CD4-positive, alpha-beta memory T cell (primary cell): ENCODE measurements around the gene CCT6A. TPM values are rescaled to one million over a fixed set of nuclear protein-coding genes. Genes with fewer than 3 reads are reported as not detected.
"Not testable (repeated sequence)": the region's sequence is repeated elsewhere in the genome, so short reads cannot be mapped to it uniquely, and the experiment has no call there.

ENCODE experiments used
- CTCF ChIA-PET: fragments of 350-600 bp; sonication (Branson Sonifier 250); formaldehyde crosslinking; loops from one replicate; lab custom pipeline; 2021; ENCODE audit warnings: inconsistent platforms; ENCODE audit not compliant: partially characterized antibody; lab: Charles Lee
- POLR2A ChIA-PET: fragments of 350-600 bp; sonication (Branson Sonifier 250); formaldehyde crosslinking; loops from one replicate; lab custom pipeline; 2021; ENCODE audit not compliant: partially characterized antibody; lab: Charles Lee
- DNase-seq, 5 donors: peaks; one replicate each; pipeline versions ENCODE4 v3.0.0 to v3.0.0-alpha.2; 2020 to 2022; ENCODE audit warnings: mixed read lengths in 1 of 5
- H3K27ac ChIP-seq: one replicate; pipeline ENCODE4 v1.7.0; 2013; ENCODE audit warnings: low read depth, low read length
- H3K27me3 ChIP-seq: 2 replicates; pipeline ENCODE4 v1.7.0; 2013; ENCODE audit warnings: mild to moderate bottlenecking, low read length, moderate library complexity; ENCODE audit not compliant: insufficient read depth
- H3K36me3 ChIP-seq: 2 replicates; pipeline ENCODE4 v1.7.0; 2013; ENCODE audit warnings: mild to moderate bottlenecking, low read length, moderate library complexity; ENCODE audit not compliant: insufficient read depth
- H3K4me1 ChIP-seq: 2 replicates; pipeline ENCODE4 v1.7.0; 2013; ENCODE audit warnings: mild to moderate bottlenecking, low read length, moderate library complexity; ENCODE audit not compliant: insufficient read depth
- H3K4me3 ChIP-seq, 2 donors: one replicate each; pipeline ENCODE4 v1.7.0; 2013; ENCODE audit warnings: low read length in 2 of 2, mild to moderate bottlenecking in 1 of 2
- H3K9me3 ChIP-seq, 2 donors: one replicate each; pipeline ENCODE4 v1.7.0; 2013; ENCODE audit warnings: low read length in 2 of 2, control low read depth in 1 of 2; ENCODE audit not compliant: control insufficient read depth in 1 of 2
- H3K27ac Mint-ChIP-seq, 7 donors: one replicate each; pipeline ENCODE4 v1.8.0; 2020 to 2021; ENCODE audit warnings: mixed read lengths in 7 of 7, mild to moderate bottlenecking in 6 of 7, inconsistent platforms in 3 of 7, moderate library complexity in 3 of 7
- H3K27me3 Mint-ChIP-seq, 2 donors: one replicate each; pipeline ENCODE4 v1.8.0; 2020 to 2021; ENCODE audit warnings: mixed read lengths in 2 of 2
- H3K36me3 Mint-ChIP-seq, 2 donors: one replicate each; pipeline ENCODE4 v1.8.0; 2020 to 2021; ENCODE audit warnings: mixed read lengths in 2 of 2, inconsistent platforms in 1 of 2, mild to moderate bottlenecking in 1 of 2
- H3K4me1 Mint-ChIP-seq, 4 donors: one replicate each; pipeline ENCODE4 v1.8.0; 2020 to 2021; ENCODE audit warnings: mixed read lengths in 4 of 4, mild to moderate bottlenecking in 1 of 4
- H3K4me3 Mint-ChIP-seq, 8 donors: one replicate each; pipeline ENCODE4 v1.8.0; 2020 to 2021; ENCODE audit warnings: mixed read lengths in 8 of 8, mild to moderate bottlenecking in 7 of 8, moderate library complexity in 6 of 8, inconsistent platforms in 3 of 8
- H3K9me3 Mint-ChIP-seq, 8 donors: one replicate each; pipeline ENCODE4 v1.8.0; 2020 to 2021; ENCODE audit warnings: mixed read lengths in 8 of 8, mild to moderate bottlenecking in 5 of 8, inconsistent platforms in 3 of 8, moderate library complexity in 1 of 8
- intact Hi-C: fragments of 100-400 bp; cut with micrococcal nuclease; formaldehyde crosslinking; loops from one replicate; pipeline ENCODE4 v1.15.1; 2023
- polyA plus RNA-seq, 2 donors: library from polyadenylated mRNA; unstranded; fragments of 300-500 nt; fragmentation: Illumina TruSeq; gene quantifications; one replicate each; pipeline ENCODE4 v1.2.3, GENCODE V29; 2021
- total RNA-seq, 2 experiments: library from RNA; stranded (reverse); gene quantifications; one replicate each; pipeline ENCODE4 v1.2.3, GENCODE V29; 2021

The CCT6A gene
- total and polyA plus RNA-seq, 4 experiments from 2014 or later = 72.9 to 113 (median 86.5) TPM

DNA sequence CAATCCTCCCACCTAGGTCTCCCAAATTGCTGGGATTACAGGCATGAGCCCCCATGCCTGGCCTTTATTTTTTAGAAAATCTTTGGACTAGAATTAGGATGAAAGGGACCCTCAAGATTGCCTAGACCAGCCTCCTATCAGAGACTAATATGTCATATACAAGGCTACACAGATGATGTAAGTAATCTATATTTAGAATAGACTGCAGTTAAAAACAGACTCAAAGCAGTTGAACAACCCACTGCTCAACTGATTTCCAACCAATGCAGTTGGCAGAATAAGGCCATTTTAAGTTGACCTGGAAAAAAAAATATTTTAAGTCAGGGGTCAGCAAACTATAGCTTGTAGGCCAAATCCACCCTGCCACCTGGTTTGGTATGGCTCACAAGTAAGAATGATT, 28.1 kb upstream of the CCT6A start:
- CTCF ChIA-PET = no interaction called here
- Mint-ChIP-seq H3K4me3 (no peak overlapping the region), H3K36me3 (no peaks in the 10 kb centered on the region), H3K27me3 (no peaks in the 10 kb centered on the region), H3K4me1 (peaks cover 0 to 3% (median 0%) of the 10 kb centered on the region in 4 donors), H3K9me3 (no peaks in the 10 kb centered on the region), H3K27ac (no peak overlapping the region)
- POLR2A ChIA-PET = no interaction called here
- H3K27me3 ChIP-seq = no peaks in the 10 kb centered on the region
- no peaks in the 10 kb centered on the region for H3K36me3 ChIP-seq
- no peak overlapping the region for H3K4me3 ChIP-seq
- DNase-seq = no peak
- H3K27ac ChIP-seq = no peak overlapping the region
- H3K4me1 ChIP-seq = no peaks in the 10 kb centered on the region
- H3K9me3 ChIP-seq = no peaks in the 10 kb centered on the region
- intact Hi-C loops = no loop called here

DNA sequence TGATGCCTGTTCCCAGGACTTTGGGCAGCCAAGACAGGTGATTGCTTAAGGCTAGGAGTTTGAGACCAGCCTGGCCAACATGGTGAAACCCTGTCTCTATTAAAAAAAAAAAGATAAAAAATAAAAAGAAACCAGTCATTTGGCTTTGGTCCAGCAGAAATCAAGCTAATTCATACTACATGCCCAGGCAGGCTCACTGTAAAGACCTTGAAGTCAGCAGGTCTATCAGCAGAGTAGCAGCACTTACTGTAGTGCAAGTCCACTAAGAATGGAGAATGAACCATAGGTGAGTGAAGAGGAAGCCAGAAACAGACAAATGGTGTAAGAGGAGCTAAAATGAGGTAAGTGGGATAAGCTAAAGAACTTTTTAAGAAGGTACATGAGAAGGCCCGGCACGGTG, 25.0 kb upstream of the CCT6A start:
- H3K27ac Mint-ChIP-seq = no peak overlapping the region
- POLR2A ChIA-PET = interaction anchor here (0.9 kb wide), 1 partner anchor 8 kb away, joined by 3 read pairs; no protein-coding TSS in a partner anchor
- H3K27me3 ChIP-seq = no peaks in the 10 kb centered on the region
- H3K4me1 ChIP-seq = no peaks in the 10 kb centered on the region
- H3K27ac ChIP-seq = no peak overlapping the region
- no peaks in the 10 kb centered on the region for H3K27me3 Mint-ChIP-seq
- no peaks in the 10 kb centered on the region for H3K9me3 ChIP-seq
- H3K36me3 Mint-ChIP-seq = no peaks in the 10 kb centered on the region
- intact Hi-C loops = no loop called here
- H3K9me3 Mint-ChIP-seq = no peaks in the 10 kb centered on the region
- CTCF ChIA-PET = interaction anchor here (1.0 kb wide), 1 partner anchor 22 kb away, joined by 7 read pairs; no protein-coding TSS in a partner anchor
- H3K36me3 ChIP-seq = no peaks in the 10 kb centered on the region
- DNase-seq = no peak
- H3K4me3 ChIP-seq = no peak overlapping the region
- peaks cover 0 to 1% (median 0%) of the 10 kb centered on the region in 4 donors for H3K4me1 Mint-ChIP-seq
- H3K4me3 Mint-ChIP-seq = peak overlapping the region in 1 of 8 donors; percentile 4

DNA sequence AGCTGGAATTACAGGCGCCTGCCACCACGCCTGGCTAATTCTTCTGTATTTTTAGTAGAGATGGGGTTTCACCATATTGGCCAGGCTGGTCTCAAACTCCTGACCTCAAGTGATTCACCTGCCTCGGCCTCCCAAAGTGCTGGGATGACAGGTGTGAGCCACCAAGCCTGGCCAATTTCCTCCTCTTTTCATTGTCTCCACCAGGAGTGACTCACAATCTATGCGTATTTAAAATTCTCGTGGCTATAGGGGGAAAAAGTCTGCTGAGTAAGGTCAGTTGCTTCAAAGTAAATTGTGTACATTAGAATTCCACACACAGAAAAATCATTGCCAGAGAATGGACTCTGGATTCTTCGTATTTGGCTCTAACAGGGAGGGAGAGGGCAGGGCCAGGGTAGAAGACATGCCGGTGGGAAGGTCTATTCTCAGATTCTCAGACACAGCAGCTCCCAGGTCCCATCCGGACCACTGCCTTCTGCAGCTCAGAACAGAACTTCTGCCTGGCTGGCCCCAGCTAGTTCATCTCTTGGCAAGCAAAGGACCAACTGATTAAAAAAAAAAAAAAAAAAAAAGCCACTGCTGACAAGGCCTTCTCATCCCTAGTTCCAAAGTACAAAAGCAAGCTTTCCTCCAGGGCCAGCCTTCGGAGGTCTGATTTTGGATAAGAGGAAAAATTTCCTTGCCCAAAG, 22.5 kb upstream of the CCT6A start:
- no peak for DNase-seq
- Histone ChIP-seq H3K4me1 (no peaks in the 10 kb centered on the region), H3K4me3 (no peak overlapping the region), H3K9me3 (no peaks in the 10 kb centered on the region), H3K36me3 (no peaks in the 10 kb centered on the region), H3K27ac (no peak overlapping the region), H3K27me3 (no peaks in the 10 kb centered on the region)
- Mint-ChIP-seq H3K4me1 (peaks cover 3 to 12% (median 6%) of the 10 kb centered on the region in 4 donors), H3K27me3 (no peaks in the 10 kb centered on the region), H3K4me3 (no peak overlapping the region), H3K9me3 (no peaks in the 10 kb centered on the region), H3K36me3 (no peaks in the 10 kb centered on the region), H3K27ac (no peak overlapping the region)
- intact Hi-C loops = no loop called here
- CTCF ChIA-PET = interaction anchor here (0.9 to 2.4 kb wide), 3 partner anchors 22 to 45 kb away, joined by 3 to 9 read pairs (median 3); no protein-coding TSS in a partner anchor
- POLR2A ChIA-PET = no interaction called here

DNA sequence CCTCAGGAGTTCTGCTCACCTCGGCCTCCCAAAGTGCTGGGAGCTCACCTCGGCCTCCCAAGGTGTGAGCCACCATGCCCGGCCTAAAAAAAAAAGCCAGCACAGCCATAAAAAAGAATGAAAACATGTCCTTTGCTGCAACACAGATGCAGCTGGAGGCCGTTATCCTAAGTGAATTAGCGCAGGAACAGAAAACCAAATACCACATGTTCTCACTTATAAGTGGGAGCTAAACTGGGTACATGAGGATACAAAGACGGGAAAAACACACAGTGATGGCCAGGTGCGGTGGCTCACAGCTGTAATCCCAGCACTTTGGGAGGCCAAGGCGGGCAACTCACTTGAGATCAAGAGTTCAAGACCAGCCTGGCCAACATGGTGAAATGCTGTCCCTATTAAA, 21.2 kb upstream of the CCT6A start:
- Mint-ChIP-seq H3K4me3 (no peak overlapping the region), H3K4me1 (peaks cover 3 to 13% (median 7%) of the 10 kb centered on the region in 4 donors), H3K36me3 (no peaks in the 10 kb centered on the region), H3K27ac (no peak overlapping the region), H3K9me3 (no peaks in the 10 kb centered on the region), H3K27me3 (no peaks in the 10 kb centered on the region)
- H3K27ac ChIP-seq = no peak overlapping the region
- no peaks in the 10 kb centered on the region for H3K27me3 ChIP-seq
- CTCF ChIA-PET = interaction anchor here (2.4 kb wide), 1 partner anchor 44 kb away, joined by 9 read pairs; no protein-coding TSS in a partner anchor
- H3K4me3 ChIP-seq = no peak overlapping the region
- no peaks in the 10 kb centered on the region for H3K4me1 ChIP-seq
- intact Hi-C loops = no loop called here
- no peak for DNase-seq
- no peaks in the 10 kb centered on the region for H3K36me3 ChIP-seq
- no peaks in the 10 kb centered on the region for H3K9me3 ChIP-seq
- POLR2A ChIA-PET = no interaction called here

DNA sequence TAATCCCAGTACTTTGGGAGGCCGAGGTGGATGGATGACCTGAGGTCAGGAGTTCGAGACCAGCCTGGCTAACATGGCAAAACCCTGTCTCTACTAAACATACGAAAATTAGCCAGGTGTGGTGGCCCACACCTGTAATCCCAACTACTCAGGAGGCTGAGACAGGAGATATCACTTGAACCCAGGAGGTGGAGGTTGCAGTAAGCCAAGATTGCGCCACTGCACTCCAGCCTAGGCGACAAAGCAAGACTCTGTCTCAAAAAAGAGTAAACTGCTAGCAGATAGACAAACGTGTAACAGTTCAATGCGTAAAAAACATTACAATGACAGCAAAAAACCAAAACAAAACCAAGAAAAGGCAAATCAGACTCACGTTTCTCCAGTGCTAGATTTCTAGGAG, 20.0 kb upstream of the CCT6A start:
- Mint-ChIP-seq H3K4me3 (peak overlapping the region in 1 of 8 donors; percentile 43), H3K27ac (peak overlapping the region in 1 of 7 donors; percentile 79)
- CTCF ChIA-PET = not testable (repeated sequence)

DNA sequence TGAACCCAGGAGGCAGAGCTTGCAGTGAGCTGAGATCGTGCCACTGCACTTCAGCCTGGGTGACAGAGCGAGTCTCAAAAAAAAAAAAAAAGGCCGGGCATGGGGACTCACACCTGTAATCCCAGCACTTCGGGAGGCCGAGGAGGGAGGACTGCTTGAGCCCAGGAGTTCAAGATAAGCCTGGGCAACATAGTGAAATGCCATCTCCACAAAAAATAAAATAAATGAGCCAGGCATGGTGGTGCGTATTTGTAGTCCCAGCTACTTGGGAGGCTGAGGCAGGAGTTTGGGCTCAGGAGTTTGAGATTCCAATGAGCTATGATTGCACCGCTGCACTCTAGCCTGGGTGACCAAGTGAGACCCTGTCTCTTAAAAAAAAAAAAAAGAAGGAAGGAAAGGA, 19.0 kb upstream of the CCT6A start:
- DNase-seq, H3K36me3 ChIP-seq, H3K27me3 Mint-ChIP-seq, H3K4me1 ChIP-seq, POLR2A ChIA-PET, H3K36me3 Mint-ChIP-seq, H3K27me3 ChIP-seq, H3K4me3 ChIP-seq, H3K9me3 ChIP-seq, H3K27ac Mint-ChIP-seq, H3K9me3 Mint-ChIP-seq, H3K27ac ChIP-seq, CTCF ChIA-PET, intact Hi-C loops: not testable (repeated sequence)
- Mint-ChIP-seq H3K4me1 (peaks cover 3 to 13% (median 6%) of the 10 kb centered on the region in 4 donors), H3K4me3 (peak overlapping the region in 3 of 8 donors; percentile 14 to 71 (median 26))

More for the DNA sequence above, 20.0 kb upstream of the CCT6A start:
- H3K27ac ChIP-seq, H3K27me3 ChIP-seq, DNase-seq, intact Hi-C loops, H3K36me3 ChIP-seq, H3K4me3 ChIP-seq, H3K4me1 ChIP-seq, H3K9me3 Mint-ChIP-seq, H3K9me3 ChIP-seq, POLR2A ChIA-PET, H3K36me3 Mint-ChIP-seq, H3K27me3 Mint-ChIP-seq: not testable (repeated sequence)
- peaks cover 3 to 13% (median 6%) of the 10 kb centered on the region in 4 donors for H3K4me1 Mint-ChIP-seq

DNA sequence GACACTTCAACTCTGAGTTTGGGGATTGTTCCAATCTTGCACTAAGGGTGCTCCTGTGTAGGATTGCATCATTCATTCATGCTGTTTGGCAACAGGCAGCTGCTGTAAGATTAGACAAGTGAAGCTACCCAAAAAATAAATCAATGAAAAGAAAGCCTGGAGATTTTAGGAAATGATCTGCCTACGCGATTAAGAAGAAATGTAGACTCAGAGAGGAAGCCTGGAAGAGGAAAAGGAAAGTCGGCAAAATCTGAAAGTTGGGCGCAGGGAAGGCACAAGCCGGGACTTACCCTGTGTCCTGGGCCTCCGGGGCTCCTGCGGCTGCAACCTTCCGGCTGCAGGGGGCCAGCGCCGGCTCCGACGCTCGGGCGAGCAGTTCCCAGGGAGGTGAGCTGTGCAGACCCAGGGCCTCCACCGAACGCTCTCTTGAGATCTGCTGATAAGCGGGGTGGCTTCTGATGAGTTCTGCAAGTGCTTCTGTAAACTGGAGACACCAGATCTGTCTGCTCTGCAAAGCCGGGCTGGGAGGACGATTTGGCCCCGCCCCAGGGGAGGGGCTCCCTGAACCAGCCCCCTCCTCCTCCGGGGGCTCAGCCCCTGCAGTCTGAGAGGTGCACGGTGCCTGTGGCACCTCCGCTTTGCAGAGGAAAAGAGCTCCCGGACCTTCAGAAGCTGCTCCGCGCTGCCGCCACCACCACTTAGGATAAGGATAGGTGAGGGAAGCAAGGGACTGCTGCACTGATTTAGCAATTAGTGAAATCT, 17.7 kb upstream of the CCT6A start:
- Mint-ChIP-seq H3K36me3 (no peaks in the 10 kb centered on the region), H3K9me3 (no peaks in the 10 kb centered on the region), H3K27ac (peak overlapping the region; percentile 3 to 91 (median 77)), H3K27me3 (no peaks in the 10 kb centered on the region), H3K4me3 (peak overlapping the region; percentile 82 to 94 (median 88)), H3K4me1 (peaks cover 3 to 13% (median 6%) of the 10 kb centered on the region in 4 donors)
- CTCF ChIA-PET = interaction anchor here (1.5 to 1.6 kb wide), 3 partner anchors 17 to 40 kb away, joined by 4 to 6 read pairs (median 6); partner anchors contain the start of genes CCT6A and PSPH
- Histone ChIP-seq H3K27me3 (no peaks in the 10 kb centered on the region), H3K27ac (peak overlapping the region; percentile 46), H3K9me3 (no peaks in the 10 kb centered on the region), H3K4me3 (peak overlapping the region; percentile 82 to 93), H3K36me3 (no peaks in the 10 kb centered on the region), H3K4me1 (no peaks in the 10 kb centered on the region)
- POLR2A ChIA-PET = interaction anchor here (0.6 to 2.0 kb wide), 5 partner anchors 17 to 31 kb away, joined by 3 to 20 read pairs (median 6); partner anchors contain the start of genes CCT6A, PSPH and SUMF2
- intact Hi-C loops = no loop called here
- DNase-seq = peak; percentile 65 to 72 (median 70)
